ENCODE data around the gene BAD. TPM values are rescaled to one million over a fixed set of nuclear protein-coding genes. Genes with fewer than 3 reads are reported as not detected.

BAD gene
- total and polyA plus RNA-seq, 10 of the 15 experiments (the other 5 are each of a cell fraction or from before 2014, with no cell fraction given): 1.5 to 67.2 (median 39.6) TPM

- no peak for TF ChIP-seq ZBTB33 (IDR thresholded peaks at IDR 0.05)
- TF ChIP-seq NKRF (conservative IDR thresholded peaks at IDR 0.05): peak; percentile 89
- no peak for TF ChIP-seq RFX5 (IDR thresholded peaks at IDR 0.05; ENCODE audit: low read depth, low read length)
- no peak for TF ChIP-seq EZH2 (IDR thresholded peaks at IDR 0.05; ENCODE audit: borderline replicate concordance, control insufficient read depth, low read depth, low read length)
- TF ChIP-seq ATF3 (IDR thresholded peaks at IDR 0.05; ENCODE audit: borderline replicate concordance, extremely low read depth, low read depth, low read length): no peak
- TF ChIP-seq MTA2 (IDR thresholded peaks at IDR 0.05; ENCODE audit: low read depth): no peak
- TF ChIP-seq ZNF274 (IDR thresholded peaks at IDR 0.05; ENCODE audit: insufficient read depth, insufficient read length): no peak
- no peak for TF ChIP-seq PAX8 (IDR thresholded peaks at IDR 0.05)
- no peak for TF ChIP-seq SPI1 (IDR thresholded peaks at IDR 0.05; ENCODE audit: borderline replicate concordance, insufficient read depth, low read depth, low read length)
- no peak for TF ChIP-seq CEBPB (IDR thresholded peaks at IDR 0.05; ENCODE audit: borderline replicate concordance in 1 of 2, low read depth in 2 of 2, low read length in 2 of 2)
- TF ChIP-seq E2F8 (IDR thresholded peaks at IDR 0.05; ENCODE audit: low read depth, partially characterized antibody): no peak
- no peak for TF ChIP-seq MYB (IDR thresholded peaks at IDR 0.05; ENCODE audit: borderline replicate concordance, low read depth, low read length)
- TF ChIP-seq TCF3 (IDR thresholded peaks at IDR 0.05; ENCODE audit: borderline replicate concordance, insufficient read depth, low read depth, low read length): 0 out of 2 replicates have a peak, but pooled peaks have one; percentile 23
Observed at GRCh38 chr11:64305075-64305690, 20.7 kb upstream of the BAD start, which contains the start of gene ESRRA (continued).
